Measurements from ENCODE around the gene DDX6. TPM values are rescaled to one million over a fixed set of nuclear protein-coding genes. Genes with fewer than 3 reads are reported as not detected.

The DDX6 gene
- total and polyA plus RNA-seq, 2 donors (not counting 3 experiments of a cell fraction or from before 2014, with no cell fraction given), result 19.1 to 138 TPM

- no peaks in the 10 kb centered on the region for H3K36me3 ChIP-seq (ENCODE audit: control insufficient read depth in 2 of 2, extremely low read depth in 1 of 2, insufficient read depth in 2 of 2, low read length in 2 of 2)
- peaks cover 6% of the 10 kb centered on the region for H3K4me1 ChIP-seq (ENCODE audit: control insufficient read depth, extremely low read depth, insufficient read depth, low read length)
- dilution Hi-C loops (cut with MboI; ENCODE audit: extremely low pct_ligation_motif_present, low sequenced_read_pairs), result no loop called here
- peaks cover under 1% of the 10 kb centered on the region for H3K79me2 ChIP-seq (ENCODE audit: control insufficient read depth, insufficient read depth, low read length)
- H2AFZ ChIP-seq (ENCODE audit: low read depth, low read length), result no peak overlapping the region
- H3K4me2 ChIP-seq (ENCODE audit: insufficient read depth, low read length), result no peak overlapping the region
- no peak for DNase-seq (ENCODE audit: low read depth, low spot score)
- peaks cover 7 to 9% of the 10 kb centered on the region in 2 experiments for H3K27me3 ChIP-seq (ENCODE audit: control insufficient read depth in 2 of 2, insufficient read depth in 2 of 2, low read length in 2 of 2)
- CTCF ChIA-PET, result no interaction called here
- no peak for TF ChIP-seq POLR2AphosphoS5 (IDR thresholded peaks at IDR 0.05; ENCODE audit: insufficient read depth, low read depth, low read length)
- TF ChIP-seq MAX (IDR thresholded peaks at IDR 0.05; ENCODE audit: insufficient read depth, insufficient read length), result no peak
- no peak for TF ChIP-seq FOS (IDR thresholded peaks at IDR 0.05; ENCODE audit: borderline replicate concordance, insufficient read depth, low read length)
- no peak for TF ChIP-seq POLR2A (IDR thresholded peaks at IDR 0.05; ENCODE audit: low read depth, low read length)
- no peak for TF ChIP-seq CTCF (IDR thresholded peaks at IDR 0.05; ENCODE audit: extremely low read depth in 1 of 2, insufficient read depth in 1 of 2, low read depth in 1 of 2, low read length in 2 of 2)
- no peak for TF ChIP-seq GATA2 (IDR thresholded peaks at IDR 0.05; ENCODE audit: insufficient read depth, insufficient read length, low read depth, low read length)
- TF ChIP-seq JUN (IDR thresholded peaks at IDR 0.05; ENCODE audit: borderline replicate concordance, insufficient read depth, insufficient read length, low read depth), result no peak
- no peak for TF ChIP-seq MYC (IDR thresholded peaks at IDR 0.05; ENCODE audit: low read depth, low read length)
- TF ChIP-seq EZH2 (IDR thresholded peaks at IDR 0.05; ENCODE audit: borderline replicate concordance, low read depth, low read length, severe bottlenecking), result no peak
- intact Hi-C loops (cut with micrococcal nuclease), result no loop called here
- no peaks in the 10 kb centered on the region for H3K9me3 ChIP-seq (replicated peaks; ENCODE audit: control insufficient read depth, insufficient read depth, low read length)
- no peak for FAIRE-seq
- no TSS peak for BruUV-seq (replicated peaks)
- H3K9me1 ChIP-seq (replicated peaks; ENCODE audit: control insufficient read depth, extremely low read depth, insufficient read depth, low read length), result no peaks in the 10 kb centered on the region
- POLR2A ChIA-PET, result no interaction called here
- H3K27ac ChIP-seq (ENCODE audit: insufficient read depth, low read depth, low read length), result no peak overlapping the region
- no peak overlapping the region for H3K4me3 ChIP-seq (replicated peaks in 1 of 3; ENCODE audit: insufficient read depth in 1 of 3, low read depth in 1 of 3, low read length in 3 of 3)
- H4K20me1 ChIP-seq (replicated peaks; ENCODE audit: control insufficient read depth, extremely low read depth, insufficient read depth, low read length), result no peaks in the 10 kb centered on the region
- H3K9ac ChIP-seq (replicated peaks; ENCODE audit: extremely low read depth, insufficient read depth, low read length), result no peak overlapping the region
Measured at GRCh38 chr11:118797510-118797909, 6.5 kb upstream of the DDX6 start.
